ENCODE measurements around the gene CRPPA.

- TF ChIP-seq FOXM1 (IDR thresholded peaks at IDR 0.05; ENCODE audit: borderline replicate concordance) (no peak), FOXK2 (IDR thresholded peaks at IDR 0.05) (no peak)
These were observed 6.8 kb upstream of the CRPPA start for GRCh38 chr7:16428182-16428581.

All from HEK293T (cell line).